NT2/D1 (cell line): ENCODE data around the gene HMX2.

Source experiments
- DNase-seq: peaks from one replicate; pipeline ENCODE4 v3.0.0-alpha.2; 2011; ENCODE audit warnings: low read depth, low spot score
- H3K27me3 ChIP-seq: 2 replicates; pipeline ENCODE4 v1.6.0; 2011; ENCODE audit warnings: mild to moderate bottlenecking; ENCODE audit not compliant: insufficient read length, insufficient read depth
- H3K36me3 ChIP-seq: 2 replicates; pipeline ENCODE4 v1.6.1; 2011; ENCODE audit warnings: mild to moderate bottlenecking, low read length, mixed read lengths; ENCODE audit not compliant: insufficient read depth, insufficient read length
- H3K4me1 ChIP-seq: 2 replicates; pipeline ENCODE4 v1.5.1; 2011; ENCODE audit not compliant: insufficient read depth, insufficient read length
- H3K4me3 ChIP-seq: 2 replicates; pipeline ENCODE4 v1.5.1; 2011; ENCODE audit warnings: low read depth; ENCODE audit not compliant: insufficient read length
- H3K9ac ChIP-seq: 2 replicates; pipeline ENCODE4 v1.6.0; 2011; ENCODE audit warnings: low read depth; ENCODE audit not compliant: insufficient read length
- H3K9me3 ChIP-seq: 2 replicates; pipeline ENCODE4 v1.5.1; 2011; ENCODE audit warnings: mild to moderate bottlenecking, low read length; ENCODE audit not compliant: insufficient read depth
- SUZ12 ChIP-seq: IDR thresholded peaks from 2 replicates; pipeline ENCODE4 v1.6.1; 2011; ENCODE audit not compliant: insufficient read length, insufficient read depth; ENCODE audit errors: extremely low read depth
- YY1 ChIP-seq: IDR thresholded peaks from 2 replicates; pipeline ENCODE4 v1.6.1; 2011; ENCODE audit not compliant: insufficient read length, insufficient read depth
- ZNF274 ChIP-seq: IDR thresholded peaks from 2 replicates; pipeline ENCODE4 v1.6.1; 2011; ENCODE audit warnings: mild to moderate bottlenecking, low read depth, low read length

Gene HMX2, protein sequence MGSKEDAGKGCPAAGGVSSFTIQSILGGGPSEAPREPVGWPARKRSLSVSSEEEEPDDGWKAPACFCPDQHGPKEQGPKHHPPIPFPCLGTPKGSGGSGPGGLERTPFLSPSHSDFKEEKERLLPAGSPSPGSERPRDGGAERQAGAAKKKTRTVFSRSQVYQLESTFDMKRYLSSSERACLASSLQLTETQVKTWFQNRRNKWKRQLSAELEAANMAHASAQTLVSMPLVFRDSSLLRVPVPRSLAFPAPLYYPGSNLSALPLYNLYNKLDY

GRCh38 chr10:123147635-123148413, at the start of gene HMX2:
Gene HMX2, plus strand, starts transcription at chr10:123148136. Its CDS starts 243 bp downstream, at chr10:123148379.
- Histone ChIP-seq H3K4me3 (peak within 1 kb of the TSS; percentile 15), H3K9me3 (no peaks in the 10 kb centered on the region), H3K27me3 (peaks cover 100% of the 10 kb centered on the region), H3K36me3 (no peaks in the 10 kb centered on the region), H3K4me1 (peaks cover 12% of the 10 kb centered on the region), H3K9ac (no peak within 1 kb of the TSS)
- no peak for DNase-seq
- TF ChIP-seq SUZ12 (peak; percentile 50), ZNF274 (no peak)

- H3K27me3 ChIP-seq = no peaks in the 10 kb centered on the region
- no peaks in the 10 kb centered on the region for H3K36me3 ChIP-seq
- H3K4me3 ChIP-seq = no peak overlapping the region
- H3K9ac ChIP-seq = no peak overlapping the region
- H3K9me3 ChIP-seq = no peaks in the 10 kb centered on the region
- TF ChIP-seq ZNF274 (no peak), YY1 (no peak), SUZ12 (no peak)
- no peaks in the 10 kb centered on the region for H3K4me1 ChIP-seq
- DNase-seq = no peak
Observed at GRCh38 chr10:123100030-123100762, 47.7 kb upstream of the HMX2 start.

- Histone ChIP-seq H3K27me3 (no peaks in the 10 kb centered on the region), H3K9ac (no peak overlapping the region), H3K36me3 (no peaks in the 10 kb centered on the region), H3K4me1 (no peaks in the 10 kb centered on the region), H3K9me3 (no peaks in the 10 kb centered on the region), H3K4me3 (no peak overlapping the region)
- TF ChIP-seq YY1 (no peak), ZNF274 (no peak), SUZ12 (no peak)
- no peak for DNase-seq
Observed at GRCh38 chr10:123101872-123102271, 46.1 kb upstream of the HMX2 start.

DNA sequence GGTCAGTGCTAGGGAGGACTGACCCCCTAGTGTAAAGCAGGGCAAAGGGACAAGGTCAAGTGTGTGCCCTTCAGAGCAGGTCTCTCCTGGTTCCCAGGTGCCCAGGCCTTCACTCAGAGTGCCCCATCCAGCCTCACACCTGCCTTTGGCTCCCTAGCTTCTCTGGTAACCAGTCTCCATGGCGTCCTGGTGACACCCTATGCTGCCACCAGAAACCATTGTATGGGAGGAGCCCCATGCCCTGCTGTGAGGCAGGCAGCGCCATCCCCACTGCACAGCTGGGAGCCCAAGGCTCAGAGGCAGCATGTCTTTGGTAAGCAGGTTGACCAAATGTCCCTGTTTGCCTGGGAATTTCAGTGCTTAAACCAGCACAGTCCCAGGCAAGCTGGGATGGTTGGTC, 45.3 kb upstream of the HMX2 start:
- DNase-seq = no peak
- TF ChIP-seq YY1 (no peak), ZNF274 (no peak)

GRCh38 chr10:123103944-123104343, 44.0 kb upstream of the HMX2 start:
- H3K9ac ChIP-seq = no peak overlapping the region
- no peak overlapping the region for H3K4me3 ChIP-seq
- TF ChIP-seq SUZ12 (no peak), ZNF274 (no peak), YY1 (no peak)
- no peaks in the 10 kb centered on the region for H3K27me3 ChIP-seq
- no peaks in the 10 kb centered on the region for H3K4me1 ChIP-seq
- no peaks in the 10 kb centered on the region for H3K9me3 ChIP-seq
- H3K36me3 ChIP-seq = no peaks in the 10 kb centered on the region
- no peak for DNase-seq

More for the DNA sequence above, 45.3 kb upstream of the HMX2 start:
- Histone ChIP-seq H3K27me3 (no peaks in the 10 kb centered on the region), H3K9me3 (no peaks in the 10 kb centered on the region), H3K4me1 (no peaks in the 10 kb centered on the region), H3K4me3 (no peak overlapping the region), H3K9ac (no peak overlapping the region), H3K36me3 (no peaks in the 10 kb centered on the region)

DNA sequence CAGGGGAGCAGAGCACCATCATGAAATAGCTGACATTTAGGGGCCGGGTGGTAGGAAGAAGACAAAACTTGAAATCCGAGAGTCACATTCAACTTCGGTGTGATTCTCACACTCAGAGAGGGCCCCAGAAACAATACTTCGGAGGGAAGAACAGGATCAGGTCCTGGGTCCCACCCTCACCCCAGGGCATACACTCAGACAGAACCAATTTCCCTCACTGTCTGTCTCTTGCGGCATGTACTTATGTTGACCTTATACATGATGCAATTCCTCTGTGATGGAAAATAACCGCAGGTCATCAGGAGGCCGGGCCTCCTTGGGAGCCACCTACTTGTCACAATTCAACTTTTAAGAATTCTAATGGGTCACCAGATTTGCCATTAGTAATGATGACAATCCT, 38.5 kb upstream of the HMX2 start:
- TF ChIP-seq ZNF274 = no peak
- TF ChIP-seq SUZ12 = no peak
- TF ChIP-seq YY1 = no peak
- DNase-seq = no peak
- H3K27me3 ChIP-seq = no peaks in the 10 kb centered on the region
- no peak overlapping the region for H3K4me3 ChIP-seq
- no peaks in the 10 kb centered on the region for H3K9me3 ChIP-seq
- no peak overlapping the region for H3K9ac ChIP-seq
- no peaks in the 10 kb centered on the region for H3K4me1 ChIP-seq
- H3K36me3 ChIP-seq = no peaks in the 10 kb centered on the region

- Histone ChIP-seq H3K9ac (no peak overlapping the region), H3K27me3 (no peaks in the 10 kb centered on the region), H3K4me3 (no peak overlapping the region), H3K4me1 (peaks cover 3% of the 10 kb centered on the region), H3K9me3 (no peaks in the 10 kb centered on the region), H3K36me3 (no peaks in the 10 kb centered on the region)
- no peak for DNase-seq
- TF ChIP-seq YY1 (no peak), SUZ12 (no peak), ZNF274 (no peak)
Observed at GRCh38 chr10:123117644-123118417, 30.1 kb upstream of the HMX2 start.
